Measurements from ENCODE around the gene ZDHHC21. TPM values are rescaled to one million over a fixed set of nuclear protein-coding genes. Genes with fewer than 3 reads are reported as not detected.

Gene ZDHHC21
- total RNA-seq, 1 experiment from 2014 or later = 9.0 TPM

GRCh38 chr9:14608540-14608939, 84.7 kb downstream of the ZDHHC21 start:
- no peak overlapping the region for H3K4ac ChIP-seq (ENCODE audit: low read depth, low read length)
- H3K79me1 ChIP-seq (ENCODE audit: insufficient read depth, low read depth, low read length, poor library complexity, severe bottlenecking) = no peaks in the 10 kb centered on the region
- H2BK5ac ChIP-seq (ENCODE audit: insufficient read length, low read length) = no peak overlapping the region
- H3K4me1 ChIP-seq (ENCODE audit: insufficient read depth, low read length) = no peaks in the 10 kb centered on the region
- Mint-ChIP-seq H3K4me3 (no peak overlapping the region), H3K36me3 (ENCODE audit: insufficient read depth in 1 of 3, low read depth in 3 of 3) (peaks cover 3 to 9% (median 6%) of the 10 kb centered on the region in 3 experiments; a peak in 4 of 7 replicates), H3K27ac (no peak overlapping the region), H3K9me3 (no peaks in the 10 kb centered on the region), H3K4me1 (no peaks in the 10 kb centered on the region), H3K27me3 (ENCODE audit: low read depth) (no peaks in the 10 kb centered on the region)
- no peak overlapping the region for H2AFZ ChIP-seq (ENCODE audit: low read length)
- no peak for TF ChIP-seq CTCF (conservative IDR thresholded peaks at IDR 0.05)
- no peaks in the 10 kb centered on the region for H3K79me2 ChIP-seq (ENCODE audit: insufficient read depth, low read length)
- H3K18ac ChIP-seq (ENCODE audit: insufficient read length, low read depth, low read length) = no peak overlapping the region
- no peak overlapping the region for H2BK120ac ChIP-seq (ENCODE audit: low read depth, low read length, poor library complexity, severe bottlenecking)
- H3K23me2 ChIP-seq (ENCODE audit: insufficient read length, low read depth, low read length, poor library complexity, severe bottlenecking) = no peaks in the 10 kb centered on the region
- H3K14ac ChIP-seq (ENCODE audit: insufficient read depth, low read length) = no peak overlapping the region
- H3K9me3 ChIP-seq (ENCODE audit: control insufficient read depth, low read depth, low read length) = no peaks in the 10 kb centered on the region
- H4K20me1 ChIP-seq (ENCODE audit: control insufficient read depth, insufficient read depth, insufficient read length) = no peaks in the 10 kb centered on the region
- no CpG with 5 or more reads among the region's 2 CpGs for WGBS (ENCODE audit: extremely low coverage, insufficient read length, low lambda C conversion rate)
- H3K27me3 ChIP-seq (ENCODE audit: insufficient read depth, low read length) = no peaks in the 10 kb centered on the region
- H2BK12ac ChIP-seq (ENCODE audit: insufficient read length, low read depth, low read length) = no peak overlapping the region
- H4K91ac ChIP-seq (ENCODE audit: insufficient read length, low read depth, low read length) = no peak overlapping the region
- no peak overlapping the region for H3K23ac ChIP-seq (ENCODE audit: insufficient read length, low read depth, low read length)
- H2AK5ac ChIP-seq (ENCODE audit: insufficient read length, low read length) = no peak overlapping the region
- no peak overlapping the region for H3K4me2 ChIP-seq (ENCODE audit: insufficient read depth, insufficient read length, low read length)
- no peak overlapping the region for H3K56ac ChIP-seq (ENCODE audit: insufficient read length, low read depth, low read length)
- no peak overlapping the region for H4K5ac ChIP-seq (ENCODE audit: insufficient read length, low read depth, low read length)
- H3T11ph ChIP-seq (ENCODE audit: low read length) = no peak overlapping the region
- H3K27ac ChIP-seq (ENCODE audit: insufficient read length, low read depth, low read length) = no peak overlapping the region
- H3K9ac ChIP-seq (ENCODE audit: extremely low read depth, insufficient read length, low read length) = no peak overlapping the region
- no peak for DNase-seq
- H2BK20ac ChIP-seq (ENCODE audit: low read depth, low read length, poor library complexity, severe bottlenecking) = no peak overlapping the region
- H2BK15ac ChIP-seq (ENCODE audit: low read depth, low read length) = no peak overlapping the region
- no peak overlapping the region for H4K8ac ChIP-seq (replicated peaks; ENCODE audit: insufficient read length, low read depth, low read length)
